Sciatic nerve (tissue), 2 donors: Measurements from ENCODE around the gene FBXO3. TPM values are rescaled to one million over a fixed set of nuclear protein-coding genes. Genes with fewer than 3 reads are reported as not detected.
"Not testable (repeated sequence)": the region's sequence is repeated elsewhere in the genome, so short reads cannot be mapped to it uniquely, and the experiment has no call there.

Experiments used
- ATAC-seq: fragments of 200-7000 bp; cut with Tn5 transposase; one replicate; pipeline ENCODE4 v1.9.1; 2020; ENCODE audit warnings: mild to moderate bottlenecking, moderate library complexity
- DNase-seq: peaks from one replicate; pipeline ENCODE4 v3.0.0-alpha.2; 2020; ENCODE audit warnings: low spot score
- intact Hi-C: fragments of 100-400 bp; cut with DNase I; formaldehyde crosslinking; loops from one replicate; pipeline ENCODE4 v1.14.2; 2022
- total RNA-seq: library from RNA; stranded (reverse); fragmentation: NEBNext Ultra II Directional; extraction: Animal tissue kit (Norgen Biotek cat#: 25700); gene quantifications from one replicate; pipeline ENCODE4 v1.2.1, GENCODE V29; 2021
- donor health status: DM: no; HTN: no; CAD: no.
- donor health status: DM: no; HTN: no; CAD: no.

FBXO3 gene
- total RNA-seq, 1 donor from 2014 or later, result 39.2 TPM

GRCh38 chr11:33709466-33709865 is 64.9 kb downstream of the FBXO3 start:
- no peak for ATAC-seq
- intact Hi-C loops, result no loop called here
- peak; percentile 59 for DNase-seq

GRCh38 chr11:33708985-33709384 is 65.3 kb downstream of the FBXO3 start:
- DNase-seq, result no peak
- intact Hi-C loops, result no loop called here
- no peak for ATAC-seq

- DNase-seq, ATAC-seq, intact Hi-C loops: not testable (repeated sequence)
Measured at GRCh38 chr11:33707831-33708230, 66.5 kb downstream of the FBXO3 start.

- DNase-seq (peak; percentile 42), ATAC-seq (peak; percentile 42)
- intact Hi-C loops, result no loop called here
Measured at GRCh38 chr11:33706966-33707365, 67.4 kb downstream of the FBXO3 start.

GRCh38 chr11:33706546-33706945 is 67.8 kb downstream of the FBXO3 start:
- intact Hi-C loops, result no loop called here
- no peak for DNase-seq
- peak; percentile 66 for ATAC-seq

GRCh38 chr11:33704240-33705002 is 69.9 kb downstream of the FBXO3 start:
- intact Hi-C loops, result loop anchor here (5.0 kb wide), 2 partner anchors 33 to 1218 kb away; partner anchors contain the start of gene CD59
- ATAC-seq, result no peak
- DNase-seq, result peak; percentile 60

GRCh38 chr11:33703788-33704187 is 70.5 kb downstream of the FBXO3 start:
- DNase-seq, result peak; percentile 59
- intact Hi-C loops, result loop anchor here (5.0 kb wide), 2 partner anchors 34 to 1219 kb away; partner anchors contain the start of gene CD59
- no peak for ATAC-seq

- intact Hi-C loops, result loop anchor here (5.0 kb wide), 2 partner anchors 34 to 1219 kb away; partner anchors contain the start of gene CD59
- DNase-seq (no peak), ATAC-seq (no peak)
Measured at GRCh38 chr11:33703234-33703633, 71.1 kb downstream of the FBXO3 start.

- ATAC-seq, result peak; percentile 60
- intact Hi-C loops, result loop anchor here (5.0 kb wide), 2 partner anchors 36 to 1221 kb away; partner anchors contain the start of gene CD59
- DNase-seq, result peak; percentile 58
Measured at GRCh38 chr11:33701302-33702230, 72.8 kb downstream of the FBXO3 start.

- DNase-seq (peak; percentile 99), ATAC-seq (peak; percentile 95)
- intact Hi-C loops, result loop anchor here (5.0 kb wide), 2 partner anchors 37 to 1222 kb away; partner anchors contain the start of gene CD59
Measured at GRCh38 chr11:33700502-33701271, 73.6 kb downstream of the FBXO3 start, which contains the start of gene C11orf91. C11orf91 (minus strand) TSS chr11:33700826; CDS start chr11:33700740, 86 bp downstream.

GRCh38 chr11:33700063-33700501 is 74.2 kb downstream of the FBXO3 start:
- DNase-seq, result peak; percentile 79
- intact Hi-C loops, result loop anchor here (5.0 kb wide), 2 partner anchors 37 to 1222 kb away; partner anchors contain the start of gene CD59
- no peak for ATAC-seq

GRCh38 chr11:33699515-33700062 is 74.7 kb downstream of the FBXO3 start:
- intact Hi-C loops, result loop anchor here (5.0 kb wide), 2 partner anchors 38 to 1223 kb away; partner anchors contain the start of gene CD59
- ATAC-seq, result no peak
- DNase-seq, result peak; percentile 54

GRCh38 chr11:33698921-33699320 is 75.4 kb downstream of the FBXO3 start:
- DNase-seq (peak; percentile 40), ATAC-seq (no peak)
- intact Hi-C loops, result no loop called here

- no peak for DNase-seq
- ATAC-seq, result no peak
- intact Hi-C loops, result no loop called here
Measured at GRCh38 chr11:33697997-33698396, 76.3 kb downstream of the FBXO3 start.

- DNase-seq (peak; percentile 47), ATAC-seq (no peak)
- intact Hi-C loops, result no loop called here
Measured at GRCh38 chr11:33696931-33697638, 77.2 kb downstream of the FBXO3 start.

- no peak for DNase-seq
- ATAC-seq, result no peak
- intact Hi-C loops, result no loop called here
Measured at GRCh38 chr11:33696411-33696810, 77.9 kb downstream of the FBXO3 start.

- DNase-seq (peak; percentile 52), ATAC-seq (no peak)
- intact Hi-C loops, result no loop called here
Measured at GRCh38 chr11:33695051-33695566, 79.2 kb downstream of the FBXO3 start.
